ENCODE measurements around the gene DDC.

GRCh38 chr7:50413561-50413960, 151.6 kb downstream of the DDC start:
- TF ChIP-seq CTCF (IDR thresholded peaks at IDR 0.05), result no peak
- TF ChIP-seq EP300 (IDR thresholded peaks at IDR 0.05; ENCODE audit: low read depth), result no peak
- TF ChIP-seq POLR2AphosphoS5 (IDR thresholded peaks at IDR 0.05), result no peak
- no peak for TF ChIP-seq POLR2A (IDR thresholded peaks at IDR 0.05)
